ENCODE data around the gene ERP44. TPM values are rescaled to one million over a fixed set of nuclear protein-coding genes. Genes with fewer than 3 reads are reported as not detected.

The ERP44 gene
- total RNA-seq, 1 donor from 2014 or later, result 27.0 TPM

- DNase-seq (ENCODE audit: low read depth) (no peak), FAIRE-seq (no peak)
- Mint-ChIP-seq H3K9me3 (ENCODE audit: unreplicated experiment) (no peaks in the 10 kb centered on the region), H3K27me3 (ENCODE audit: low read depth, unreplicated experiment) (no peaks in the 10 kb centered on the region), H3K27ac (ENCODE audit: unreplicated experiment) (peak overlapping the region; percentile 81), H3K4me1 (ENCODE audit: low read depth, unreplicated experiment) (peaks cover 51% of the 10 kb centered on the region), H3K36me3 (ENCODE audit: low read depth, unreplicated experiment) (peaks cover 5% of the 10 kb centered on the region), H3K4me3 (ENCODE audit: unreplicated experiment) (no peak overlapping the region)
- Histone ChIP-seq H3K9me3 (ENCODE audit: insufficient read depth, low read depth, low read length) (no peaks in the 10 kb centered on the region), H3K27ac (ENCODE audit: low read depth, low read length) (no peak overlapping the region), H3K4me1 (ENCODE audit: insufficient read depth, low read length) (no peaks in the 10 kb centered on the region), H4K20me1 (ENCODE audit: insufficient read depth, low read length) (no peaks in the 10 kb centered on the region), H3K4me2 (ENCODE audit: low read length) (no peak overlapping the region), H3K4me3 (ENCODE audit: insufficient read depth, low read depth, low read length) (no peak overlapping the region), H3K79me2 (ENCODE audit: insufficient read depth, low read length) (no peaks in the 10 kb centered on the region), H2AFZ (ENCODE audit: low read depth, low read length) (no peak overlapping the region), H3K27me3 (ENCODE audit: insufficient read depth, low read length) (no peaks in the 10 kb centered on the region), H3K36me3 (ENCODE audit: insufficient read depth, low read length) (no peaks in the 10 kb centered on the region), H3K9ac (ENCODE audit: low read length) (no peak overlapping the region)
- TF ChIP-seq EZH2 (IDR thresholded peaks at IDR 0.05; ENCODE audit: insufficient read depth, low read length), result no peak
- no peak for TF ChIP-seq CTCF (IDR thresholded peaks at IDR 0.05; ENCODE audit: insufficient read depth, low read depth, low read length)
Measured at GRCh38 chr9:99966001-99966400, 132.8 kb downstream of the ERP44 start.

GRCh38 chr9:99964336-99964735 is 134.5 kb downstream of the ERP44 start:
- Histone ChIP-seq H3K4me3 (ENCODE audit: insufficient read depth, low read depth, low read length) (no peak overlapping the region), H3K9ac (ENCODE audit: low read length) (no peak overlapping the region), H2AFZ (ENCODE audit: low read depth, low read length) (no peak overlapping the region), H3K27me3 (ENCODE audit: insufficient read depth, low read length) (no peaks in the 10 kb centered on the region), H3K36me3 (ENCODE audit: insufficient read depth, low read length) (no peaks in the 10 kb centered on the region), H4K20me1 (ENCODE audit: insufficient read depth, low read length) (no peaks in the 10 kb centered on the region), H3K27ac (ENCODE audit: low read depth, low read length) (no peak overlapping the region), H3K79me2 (ENCODE audit: insufficient read depth, low read length) (no peaks in the 10 kb centered on the region), H3K4me1 (ENCODE audit: insufficient read depth, low read length) (no peaks in the 10 kb centered on the region), H3K9me3 (ENCODE audit: insufficient read depth, low read depth, low read length) (no peaks in the 10 kb centered on the region), H3K4me2 (ENCODE audit: low read length) (no peak overlapping the region)
- Mint-ChIP-seq H3K4me3 (ENCODE audit: unreplicated experiment) (no peak overlapping the region), H3K27ac (ENCODE audit: unreplicated experiment) (peak overlapping the region; percentile 27), H3K36me3 (ENCODE audit: low read depth, unreplicated experiment) (peaks cover 3% of the 10 kb centered on the region), H3K27me3 (ENCODE audit: low read depth, unreplicated experiment) (no peaks in the 10 kb centered on the region), H3K4me1 (ENCODE audit: low read depth, unreplicated experiment) (peaks cover 51% of the 10 kb centered on the region), H3K9me3 (ENCODE audit: unreplicated experiment) (no peaks in the 10 kb centered on the region)
- DNase-seq (ENCODE audit: low read depth) (peak; percentile 40), FAIRE-seq (no peak)
- TF ChIP-seq CTCF (IDR thresholded peaks at IDR 0.05; ENCODE audit: insufficient read depth, low read depth, low read length) (no peak), EZH2 (IDR thresholded peaks at IDR 0.05; ENCODE audit: insufficient read depth, low read length) (no peak)

DNA sequence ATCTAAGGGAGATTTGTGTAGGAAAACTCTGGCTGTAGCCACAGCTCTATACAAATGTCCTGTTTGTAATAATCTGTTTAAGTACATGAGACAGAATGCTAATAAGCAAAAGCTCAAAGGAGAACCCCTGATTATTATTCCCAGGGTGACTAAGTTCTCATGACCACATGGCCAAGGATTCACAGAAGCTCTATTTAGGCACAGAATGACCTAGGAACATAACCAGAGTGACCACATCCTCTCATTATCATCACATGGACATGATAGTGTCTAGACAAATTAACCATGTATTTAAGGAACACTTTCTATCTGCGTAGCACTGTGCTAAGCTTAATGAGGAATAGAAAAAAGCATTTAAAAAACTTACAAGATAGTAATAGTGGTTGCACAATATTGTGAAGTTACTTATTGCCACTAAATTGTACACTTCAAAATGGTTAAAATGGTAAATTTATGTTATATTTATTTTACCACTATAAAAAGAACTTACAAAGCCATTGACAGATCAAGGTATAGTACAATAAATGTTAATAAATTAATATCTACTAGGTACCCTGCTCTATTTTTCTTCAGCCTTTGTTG is 136.0 kb downstream of the ERP44 start:
- H3K4me2 ChIP-seq (ENCODE audit: low read length), result no peak overlapping the region
- no peak overlapping the region for H3K4me3 ChIP-seq (ENCODE audit: insufficient read depth, low read depth, low read length)
- no peak for TF ChIP-seq EZH2 (IDR thresholded peaks at IDR 0.05; ENCODE audit: insufficient read depth, low read length)
- no peak for TF ChIP-seq CTCF (IDR thresholded peaks at IDR 0.05; ENCODE audit: insufficient read depth, low read depth, low read length)
- H3K4me1 ChIP-seq (ENCODE audit: insufficient read depth, low read length), result no peaks in the 10 kb centered on the region
- no peak overlapping the region for H2AFZ ChIP-seq (ENCODE audit: low read depth, low read length)
- Mint-ChIP-seq H3K27ac (ENCODE audit: unreplicated experiment) (peak overlapping the region; percentile 27), H3K27me3 (ENCODE audit: low read depth, unreplicated experiment) (no peaks in the 10 kb centered on the region), H3K4me3 (ENCODE audit: unreplicated experiment) (no peak overlapping the region), H3K36me3 (ENCODE audit: low read depth, unreplicated experiment) (peaks cover 3% of the 10 kb centered on the region), H3K4me1 (ENCODE audit: low read depth, unreplicated experiment) (peaks cover 50% of the 10 kb centered on the region), H3K9me3 (ENCODE audit: unreplicated experiment) (no peaks in the 10 kb centered on the region)
- peak; percentile 35 for DNase-seq (ENCODE audit: low read depth)
- no peaks in the 10 kb centered on the region for H3K27me3 ChIP-seq (ENCODE audit: insufficient read depth, low read length)
- H3K9ac ChIP-seq (ENCODE audit: low read length), result no peak overlapping the region
- no peaks in the 10 kb centered on the region for H3K9me3 ChIP-seq (ENCODE audit: insufficient read depth, low read depth, low read length)
- FAIRE-seq, result no peak
- H4K20me1 ChIP-seq (ENCODE audit: insufficient read depth, low read length), result no peaks in the 10 kb centered on the region
- H3K27ac ChIP-seq (ENCODE audit: low read depth, low read length), result no peak overlapping the region
- H3K36me3 ChIP-seq (ENCODE audit: insufficient read depth, low read length), result no peaks in the 10 kb centered on the region
- no peaks in the 10 kb centered on the region for H3K79me2 ChIP-seq (ENCODE audit: insufficient read depth, low read length)

Data from astrocyte (in vitro differentiated cells and primary cell).